ENCODE results near the gene SLC43A2.

DNA sequence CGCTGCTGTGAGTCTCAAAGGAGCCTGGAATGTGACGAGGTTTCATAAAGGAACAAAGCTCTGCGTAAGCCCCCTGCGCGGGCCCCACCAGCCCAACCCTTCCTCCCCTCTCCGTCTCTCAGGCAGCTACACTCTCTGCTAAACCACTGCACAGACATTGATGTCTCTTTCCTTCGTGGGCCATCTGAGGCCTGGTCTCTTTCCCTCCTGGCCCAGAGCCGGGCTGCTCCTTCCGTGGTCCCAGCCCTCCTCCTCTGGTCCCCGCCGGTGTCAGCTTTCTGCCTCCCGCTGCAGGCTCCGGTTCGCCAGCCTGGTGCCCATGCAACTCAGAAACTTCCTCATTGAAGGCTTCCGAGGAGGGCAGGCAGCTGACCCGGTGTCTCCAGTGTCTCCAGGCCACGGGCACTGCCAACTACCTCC lies 9.5 kb upstream of the SLC43A2 start:
- TF ChIP-seq, protein P1, sequence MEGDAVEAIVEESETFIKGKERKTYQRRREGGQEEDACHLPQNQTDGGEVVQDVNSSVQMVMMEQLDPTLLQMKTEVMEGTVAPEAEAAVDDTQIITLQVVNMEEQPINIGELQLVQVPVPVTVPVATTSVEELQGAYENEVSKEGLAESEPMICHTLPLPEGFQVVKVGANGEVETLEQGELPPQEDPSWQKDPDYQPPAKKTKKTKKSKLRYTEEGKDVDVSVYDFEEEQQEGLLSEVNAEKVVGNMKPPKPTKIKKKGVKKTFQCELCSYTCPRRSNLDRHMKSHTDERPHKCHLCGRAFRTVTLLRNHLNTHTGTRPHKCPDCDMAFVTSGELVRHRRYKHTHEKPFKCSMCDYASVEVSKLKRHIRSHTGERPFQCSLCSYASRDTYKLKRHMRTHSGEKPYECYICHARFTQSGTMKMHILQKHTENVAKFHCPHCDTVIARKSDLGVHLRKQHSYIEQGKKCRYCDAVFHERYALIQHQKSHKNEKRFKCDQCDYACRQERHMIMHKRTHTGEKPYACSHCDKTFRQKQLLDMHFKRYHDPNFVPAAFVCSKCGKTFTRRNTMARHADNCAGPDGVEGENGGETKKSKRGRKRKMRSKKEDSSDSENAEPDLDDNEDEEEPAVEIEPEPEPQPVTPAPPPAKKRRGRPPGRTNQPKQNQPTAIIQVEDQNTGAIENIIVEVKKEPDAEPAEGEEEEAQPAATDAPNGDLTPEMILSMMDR (IDR thresholded peaks at IDR 0.05) = no peak
- TF ChIP-seq, protein P2, sequence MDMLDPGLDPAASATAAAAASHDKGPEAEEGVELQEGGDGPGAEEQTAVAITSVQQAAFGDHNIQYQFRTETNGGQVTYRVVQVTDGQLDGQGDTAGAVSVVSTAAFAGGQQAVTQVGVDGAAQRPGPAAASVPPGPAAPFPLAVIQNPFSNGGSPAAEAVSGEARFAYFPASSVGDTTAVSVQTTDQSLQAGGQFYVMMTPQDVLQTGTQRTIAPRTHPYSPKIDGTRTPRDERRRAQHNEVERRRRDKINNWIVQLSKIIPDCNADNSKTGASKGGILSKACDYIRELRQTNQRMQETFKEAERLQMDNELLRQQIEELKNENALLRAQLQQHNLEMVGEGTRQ (CRISPR knock-in tag; IDR thresholded peaks at IDR 0.05) = no peak
- no peak for TF ChIP-seq NR2C2 (CRISPR knock-in tag; IDR thresholded peaks at IDR 0.05)
- TF ChIP-seq, protein P3, sequence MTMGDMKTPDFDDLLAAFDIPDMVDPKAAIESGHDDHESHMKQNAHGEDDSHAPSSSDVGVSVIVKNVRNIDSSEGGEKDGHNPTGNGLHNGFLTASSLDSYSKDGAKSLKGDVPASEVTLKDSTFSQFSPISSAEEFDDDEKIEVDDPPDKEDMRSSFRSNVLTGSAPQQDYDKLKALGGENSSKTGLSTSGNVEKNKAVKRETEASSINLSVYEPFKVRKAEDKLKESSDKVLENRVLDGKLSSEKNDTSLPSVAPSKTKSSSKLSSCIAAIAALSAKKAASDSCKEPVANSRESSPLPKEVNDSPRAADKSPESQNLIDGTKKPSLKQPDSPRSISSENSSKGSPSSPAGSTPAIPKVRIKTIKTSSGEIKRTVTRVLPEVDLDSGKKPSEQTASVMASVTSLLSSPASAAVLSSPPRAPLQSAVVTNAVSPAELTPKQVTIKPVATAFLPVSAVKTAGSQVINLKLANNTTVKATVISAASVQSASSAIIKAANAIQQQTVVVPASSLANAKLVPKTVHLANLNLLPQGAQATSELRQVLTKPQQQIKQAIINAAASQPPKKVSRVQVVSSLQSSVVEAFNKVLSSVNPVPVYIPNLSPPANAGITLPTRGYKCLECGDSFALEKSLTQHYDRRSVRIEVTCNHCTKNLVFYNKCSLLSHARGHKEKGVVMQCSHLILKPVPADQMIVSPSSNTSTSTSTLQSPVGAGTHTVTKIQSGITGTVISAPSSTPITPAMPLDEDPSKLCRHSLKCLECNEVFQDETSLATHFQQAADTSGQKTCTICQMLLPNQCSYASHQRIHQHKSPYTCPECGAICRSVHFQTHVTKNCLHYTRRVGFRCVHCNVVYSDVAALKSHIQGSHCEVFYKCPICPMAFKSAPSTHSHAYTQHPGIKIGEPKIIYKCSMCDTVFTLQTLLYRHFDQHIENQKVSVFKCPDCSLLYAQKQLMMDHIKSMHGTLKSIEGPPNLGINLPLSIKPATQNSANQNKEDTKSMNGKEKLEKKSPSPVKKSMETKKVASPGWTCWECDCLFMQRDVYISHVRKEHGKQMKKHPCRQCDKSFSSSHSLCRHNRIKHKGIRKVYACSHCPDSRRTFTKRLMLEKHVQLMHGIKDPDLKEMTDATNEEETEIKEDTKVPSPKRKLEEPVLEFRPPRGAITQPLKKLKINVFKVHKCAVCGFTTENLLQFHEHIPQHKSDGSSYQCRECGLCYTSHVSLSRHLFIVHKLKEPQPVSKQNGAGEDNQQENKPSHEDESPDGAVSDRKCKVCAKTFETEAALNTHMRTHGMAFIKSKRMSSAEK (CRISPR knock-in tag; IDR thresholded peaks at IDR 0.05; ENCODE audit: borderline replicate concordance) = no peak
- TF ChIP-seq, protein P4, sequence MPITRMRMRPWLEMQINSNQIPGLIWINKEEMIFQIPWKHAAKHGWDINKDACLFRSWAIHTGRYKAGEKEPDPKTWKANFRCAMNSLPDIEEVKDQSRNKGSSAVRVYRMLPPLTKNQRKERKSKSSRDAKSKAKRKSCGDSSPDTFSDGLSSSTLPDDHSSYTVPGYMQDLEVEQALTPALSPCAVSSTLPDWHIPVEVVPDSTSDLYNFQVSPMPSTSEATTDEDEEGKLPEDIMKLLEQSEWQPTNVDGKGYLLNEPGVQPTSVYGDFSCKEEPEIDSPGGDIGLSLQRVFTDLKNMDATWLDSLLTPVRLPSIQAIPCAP (CRISPR knock-in tag; IDR thresholded peaks at IDR 0.05) = no peak
- no peak for TF ChIP-seq SP1 (CRISPR knock-in tag; conservative IDR thresholded peaks at IDR 0.05)
- TF ChIP-seq, protein P5, sequence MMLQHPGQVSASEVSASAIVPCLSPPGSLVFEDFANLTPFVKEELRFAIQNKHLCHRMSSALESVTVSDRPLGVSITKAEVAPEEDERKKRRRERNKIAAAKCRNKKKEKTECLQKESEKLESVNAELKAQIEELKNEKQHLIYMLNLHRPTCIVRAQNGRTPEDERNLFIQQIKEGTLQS (CRISPR knock-in tag; conservative IDR thresholded peaks at IDR 0.05) = no peak
